UCSD-AML1 (cell line): ENCODE measurements around the gene SLC39A11.

Source experiments
- DNase-seq: peaks from one replicate; lab custom pipeline; 2025; ENCODE audit not compliant: unreplicated experiment; lab: John Stamatoyannopoulos, UW

The SLC39A11 gene

GRCh38 chr17:72984145-72984925 lies 108.2 kb downstream of the SLC39A11 start:
- no peak for DNase-seq

DNA sequence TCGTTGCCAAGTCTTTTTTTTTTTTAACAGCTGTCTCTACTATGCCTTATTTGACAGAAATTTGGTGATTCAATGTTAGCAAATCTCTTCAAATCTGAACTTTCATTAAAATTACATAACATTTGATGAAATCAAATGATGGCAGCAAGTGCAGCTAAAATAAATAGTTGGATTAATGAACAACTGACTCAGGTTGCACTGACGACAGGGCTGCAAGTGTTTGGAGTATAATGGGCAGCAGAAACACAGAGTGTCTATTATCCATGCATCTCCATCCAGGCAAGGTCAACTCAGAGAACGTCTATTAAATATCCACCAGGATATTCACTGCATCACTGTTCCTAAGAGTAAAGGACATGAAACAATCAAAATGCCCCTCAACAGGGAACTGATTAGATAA lies 109.8 kb downstream of the SLC39A11 start:
- no peak for DNase-seq

DNA sequence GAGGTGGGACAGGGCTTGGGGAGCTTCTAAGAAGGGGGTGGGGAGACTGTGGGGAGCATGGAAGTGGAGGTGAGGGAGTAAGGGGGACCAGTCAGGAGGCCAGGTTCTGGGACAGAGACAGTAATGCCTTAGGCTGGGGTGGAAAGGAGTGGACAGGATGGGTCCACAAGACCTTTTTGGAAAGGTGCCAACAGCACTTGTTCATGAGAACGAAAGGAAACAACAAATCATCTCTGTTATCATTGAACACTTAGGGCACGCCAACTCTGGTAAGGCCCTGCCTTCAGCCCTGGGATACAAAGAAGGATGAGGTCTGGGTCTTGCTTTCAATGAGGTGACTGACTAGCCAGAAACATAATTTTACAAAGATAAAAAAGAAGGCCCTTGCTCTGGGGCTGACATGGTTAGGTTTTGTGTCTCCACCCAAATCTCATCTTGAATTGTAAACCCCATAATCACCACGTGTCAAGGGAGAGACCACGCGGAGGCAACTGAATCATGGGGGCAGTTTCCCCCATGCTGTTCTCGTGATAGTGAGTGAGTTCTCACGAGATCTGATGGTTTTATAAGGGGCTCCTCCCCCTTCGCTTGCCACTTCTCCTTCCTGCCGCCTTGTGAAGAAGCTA lies 113.8 kb downstream of the SLC39A11 start:
- no peak for DNase-seq

DNA sequence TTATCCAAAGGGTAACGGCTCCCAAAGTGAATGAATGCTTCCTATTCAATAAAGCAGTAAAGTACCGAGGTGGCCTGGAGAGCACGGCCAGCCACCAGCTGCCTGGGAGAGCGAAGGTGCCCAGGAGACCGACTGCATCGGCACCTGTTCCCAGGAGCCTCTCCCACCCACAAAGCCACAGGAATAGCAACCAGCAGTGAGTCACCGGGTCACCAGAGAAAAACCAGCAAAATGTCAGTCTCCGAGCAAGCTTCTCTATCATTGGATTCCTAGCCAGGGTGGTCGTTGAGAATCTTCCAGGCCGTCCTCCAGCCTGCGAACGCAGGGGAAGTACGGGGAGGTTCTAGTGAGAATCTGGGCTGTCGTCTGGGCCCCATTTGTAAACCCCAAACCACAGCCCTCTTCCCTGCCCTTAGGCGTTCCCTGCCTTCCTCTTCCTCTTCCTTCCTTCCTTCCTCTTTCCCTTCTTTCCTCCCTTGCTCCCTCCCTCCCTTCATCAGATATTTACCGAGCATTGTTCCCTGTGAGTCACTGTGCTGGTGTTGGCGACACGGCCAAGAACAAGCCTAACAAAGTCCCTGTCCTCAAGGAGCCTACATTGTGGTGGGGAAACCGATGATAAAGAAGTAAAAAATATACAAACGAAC lies 114.6 kb downstream of the SLC39A11 start:
- DNase-seq = no peak

DNA sequence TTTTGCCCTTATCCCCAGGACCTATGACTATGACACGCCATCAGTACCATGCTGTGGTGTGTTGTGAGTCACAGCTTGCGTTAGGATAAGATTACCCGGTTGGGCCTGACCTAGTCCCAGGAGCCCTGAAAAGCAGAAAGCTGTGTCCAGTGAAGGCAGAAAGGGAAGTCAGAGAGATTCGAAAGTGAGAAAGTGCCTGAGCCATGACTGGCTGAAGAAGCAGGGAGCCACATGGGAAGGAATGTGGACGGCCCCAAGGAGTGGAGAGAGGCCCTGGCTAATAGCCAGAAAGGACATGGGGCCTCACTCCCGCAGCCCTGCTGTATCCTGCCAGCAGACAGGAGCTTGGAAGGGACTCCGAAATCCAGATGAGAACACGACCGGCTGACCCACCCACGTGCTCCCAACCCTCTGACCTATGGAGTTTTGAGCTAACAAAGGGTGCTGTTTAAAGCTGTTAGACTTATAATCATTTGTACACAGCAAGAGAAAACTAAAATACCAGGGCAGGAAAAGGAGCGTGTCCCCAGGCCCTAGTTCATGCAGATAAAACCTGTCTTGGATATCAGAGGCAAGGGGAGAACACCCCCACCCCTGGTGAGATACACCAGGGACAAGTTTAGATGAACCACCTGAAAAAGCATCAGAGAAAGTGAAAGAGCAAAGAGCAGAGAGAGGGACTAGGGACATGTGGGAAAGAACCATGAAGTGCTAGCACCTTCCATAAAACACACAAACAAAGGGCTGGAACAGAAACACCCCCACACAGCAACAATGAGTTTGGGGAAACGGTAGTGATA lies 115.3 kb downstream of the SLC39A11 start:
- DNase-seq = no peak

DNA sequence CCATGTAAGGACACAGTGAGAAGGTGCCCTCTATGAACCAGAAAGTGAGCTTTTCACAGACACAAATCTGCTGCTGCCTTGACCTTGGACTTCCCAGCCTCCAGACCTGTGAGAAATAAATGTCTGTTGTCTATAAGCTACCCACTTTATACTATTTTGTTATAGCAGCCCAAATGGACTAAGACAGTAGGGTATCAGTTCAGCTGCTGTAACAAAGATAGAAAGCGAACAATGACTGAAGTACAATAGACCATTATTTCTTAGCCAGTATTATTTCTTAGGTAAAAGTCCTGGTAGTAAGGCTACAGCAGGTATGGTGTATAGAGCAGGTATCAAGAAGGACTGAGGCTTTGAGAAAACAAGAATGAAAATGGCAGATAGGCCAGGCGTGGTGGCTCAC lies 117.0 kb downstream of the SLC39A11 start:
- no peak for DNase-seq

GRCh38 chr17:72974605-72975232 lies 117.8 kb downstream of the SLC39A11 start:
- DNase-seq = no peak

DNA sequence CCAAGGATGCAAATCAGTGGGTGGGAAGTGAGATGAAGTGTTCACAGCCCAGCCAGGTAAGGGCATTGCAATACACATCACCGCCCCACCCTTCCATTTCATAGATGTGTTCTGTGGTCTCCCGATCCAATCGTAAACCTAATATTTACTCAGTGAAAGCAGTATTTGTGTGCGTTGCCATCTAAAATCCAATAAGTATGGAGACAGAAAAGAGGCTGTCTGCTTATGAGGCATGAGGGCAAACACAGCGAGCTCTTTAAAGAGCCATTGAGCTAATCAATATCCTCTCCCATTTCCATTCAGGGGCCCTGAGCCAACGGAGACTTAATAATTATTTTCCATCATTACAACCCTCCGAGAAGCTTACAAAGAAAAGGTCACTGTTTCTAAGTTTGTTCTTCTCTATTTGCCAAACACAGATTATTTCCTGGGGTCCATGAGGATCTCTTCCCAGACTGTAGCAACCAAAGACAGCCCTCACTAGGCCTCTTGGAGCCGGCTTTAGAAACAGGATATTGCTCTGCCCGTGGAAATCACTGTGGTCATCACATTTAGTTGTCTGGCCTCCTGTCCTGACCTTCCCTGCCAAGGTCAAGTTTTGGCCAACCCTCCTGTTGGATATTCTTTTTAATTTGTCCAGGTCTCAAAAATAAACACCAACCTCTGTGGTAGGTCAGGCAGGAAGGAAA lies 120.1 kb downstream of the SLC39A11 start:
- DNase-seq = no peak

DNA sequence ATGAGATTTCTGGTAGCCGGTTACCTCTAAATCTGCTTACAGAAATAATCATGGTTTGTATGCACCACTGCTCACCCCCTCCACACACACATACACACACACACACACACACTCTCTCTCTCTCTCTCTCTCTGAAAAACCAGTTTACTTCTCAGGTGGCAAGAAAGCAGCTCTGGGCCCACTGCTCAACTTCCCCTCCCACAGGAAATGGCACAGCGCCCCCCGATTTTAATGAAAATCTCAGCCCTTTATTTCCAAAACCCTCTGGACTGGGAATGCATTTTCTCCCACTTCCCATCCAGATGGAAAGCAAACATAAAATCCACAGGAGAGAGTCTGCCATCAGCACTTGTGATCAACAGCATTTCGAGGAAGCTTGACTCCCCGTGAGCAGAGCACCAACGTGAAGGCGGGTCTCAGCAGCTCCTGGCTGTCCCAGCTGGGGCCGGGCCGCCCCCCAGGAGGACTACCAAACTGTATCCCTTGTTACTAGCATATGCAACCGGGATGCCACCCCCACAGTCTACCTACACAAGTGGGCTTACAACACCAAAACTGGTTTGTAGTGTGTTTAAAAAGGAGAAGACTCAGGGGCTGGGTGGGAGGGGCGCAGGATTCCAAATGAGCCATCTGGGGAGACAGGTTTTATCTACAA lies 121.1 kb downstream of the SLC39A11 start:
- DNase-seq = no peak

DNA sequence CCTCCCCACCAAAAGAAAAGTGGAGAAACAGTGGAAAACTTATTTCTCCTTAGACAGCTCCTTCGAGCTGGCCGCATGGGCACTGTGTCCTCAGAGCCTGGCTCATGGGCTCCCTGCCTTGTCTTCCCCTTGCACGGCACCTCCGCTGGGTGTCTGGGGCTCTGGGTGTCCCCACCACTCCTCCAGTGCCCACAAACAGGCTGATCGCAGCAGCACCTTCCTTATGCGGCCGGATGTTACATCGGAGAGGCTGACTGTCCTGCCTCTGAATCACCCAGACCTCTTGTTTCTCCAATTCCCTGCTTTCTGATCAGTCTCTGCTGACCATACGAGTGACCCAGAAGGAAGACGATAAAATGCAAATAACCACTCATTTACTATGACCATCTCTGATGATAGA lies 121.7 kb downstream of the SLC39A11 start:
- no peak for DNase-seq

GRCh38 chr17:72970246-72970645 lies 122.2 kb downstream of the SLC39A11 start:
- DNase-seq = no peak

- no peak for DNase-seq
Measured at GRCh38 chr17:72969293-72969906, 123.1 kb downstream of the SLC39A11 start.

DNA sequence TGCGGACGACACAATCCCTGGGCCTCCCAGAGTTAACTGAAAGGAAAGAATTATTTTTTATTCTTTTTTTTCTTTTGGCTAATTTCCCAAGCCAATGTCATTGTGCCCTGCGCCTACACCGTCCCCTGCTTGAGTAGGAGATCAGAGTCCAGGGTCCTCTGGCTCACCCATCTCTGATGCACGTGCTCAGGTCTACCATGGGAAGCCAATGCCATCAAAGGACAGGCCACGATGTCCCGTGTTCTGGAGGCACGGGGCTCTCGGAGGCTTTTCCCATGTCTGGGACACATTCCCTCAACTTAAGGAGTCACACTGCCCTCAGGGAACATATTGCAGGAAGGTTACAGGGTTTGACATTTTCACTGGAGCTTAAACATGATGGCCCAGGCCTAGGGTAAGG lies 123.7 kb downstream of the SLC39A11 start:
- no peak for DNase-seq

GRCh38 chr17:72967977-72968585 lies 124.4 kb downstream of the SLC39A11 start:
- DNase-seq = no peak

GRCh38 chr17:72967277-72967970 lies 125.1 kb downstream of the SLC39A11 start:
- DNase-seq = no peak

- DNase-seq = no peak
Measured at GRCh38 chr17:72962106-72962505, 130.4 kb downstream of the SLC39A11 start.

DNA sequence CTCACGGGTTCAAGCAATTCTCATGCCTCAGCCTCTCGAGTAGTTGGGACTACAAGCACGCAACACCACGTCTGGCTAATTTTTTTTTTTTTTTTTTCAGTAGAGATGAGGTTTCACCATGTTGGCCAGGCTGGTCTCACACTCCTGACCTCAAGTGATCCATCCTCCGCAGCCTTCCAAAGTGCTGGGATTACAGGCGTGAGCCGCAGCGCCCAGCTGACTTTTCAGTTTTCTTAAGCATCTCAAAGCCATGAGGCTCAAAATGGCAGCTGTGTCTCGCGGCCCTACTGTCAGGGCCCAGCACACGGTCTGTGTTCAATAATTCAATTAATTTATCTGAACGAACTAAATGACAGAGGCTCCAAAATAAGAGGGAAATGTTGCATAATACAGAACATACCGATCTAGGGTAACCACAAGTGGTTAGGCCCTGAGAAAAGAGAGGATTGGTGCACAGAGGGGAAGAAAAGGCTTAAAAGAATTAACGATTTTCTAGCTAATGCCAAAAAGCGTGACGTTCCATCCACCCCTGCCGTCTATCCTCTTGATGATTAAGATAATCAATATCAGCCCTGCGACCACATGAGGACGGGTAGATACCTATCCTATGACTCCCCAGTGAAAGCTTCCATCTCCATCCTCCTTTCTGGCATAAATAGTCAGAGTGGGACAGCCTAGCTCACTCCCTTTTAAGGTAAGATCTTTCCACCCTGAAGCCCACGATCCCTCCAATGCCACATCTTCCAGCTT lies 136.9 kb downstream of the SLC39A11 start:
- no peak for DNase-seq

GRCh38 chr17:72954579-72954978 lies 137.9 kb downstream of the SLC39A11 start:
- no peak for DNase-seq
